Spinal cord (tissue), 10 donors: ENCODE measurements around the gene TOE1. TPM values are rescaled to one million over a fixed set of nuclear protein-coding genes. Genes with fewer than 3 reads are reported as not detected.

ENCODE experiments used
- DNase-seq, 6 donors: peaks; one replicate each; pipeline versions ENCODE4 v3.0.0 to v3.0.0-alpha.2; 2013 to 2015; ENCODE audit warnings: low spot score in 6 of 6, low read depth in 4 of 6
- H3K27ac ChIP-seq: one replicate; pipeline ENCODE4 v1.5.1; 2013; ENCODE audit warnings: low read depth, low read length, control low read depth
- H3K27me3 ChIP-seq: one replicate; pipeline ENCODE4 v1.6.1; 2013; ENCODE audit warnings: low read length; ENCODE audit not compliant: control insufficient read depth, insufficient read depth
- H3K36me3 ChIP-seq: one replicate; pipeline ENCODE4 v1.6.1; 2013; ENCODE audit warnings: low read length; ENCODE audit not compliant: control insufficient read depth, insufficient read depth
- H3K4me1 ChIP-seq: one replicate; pipeline ENCODE4 v1.6.1; 2013; ENCODE audit warnings: low read length; ENCODE audit not compliant: control insufficient read depth, insufficient read depth
- H3K4me3 ChIP-seq: one replicate; pipeline ENCODE4 v1.5.1; 2013; ENCODE audit warnings: low read depth, low read length, control low read depth
- H3K9me3 ChIP-seq: one replicate; pipeline ENCODE4 v1.6.1; 2013; ENCODE audit warnings: low read length; ENCODE audit not compliant: control insufficient read depth, insufficient read depth
- WGBS: methylation state at CpG from one replicate; pipeline ENCODE4 v1.1.5; 2013; ENCODE audit warnings: missing lambda C conversion rate; ENCODE audit not compliant: insufficient coverage; 5-methylcytosine and 5-hydroxymethylcytosine counted together
- polyA plus RNA-seq, 2 donors: library from polyadenylated mRNA; unstranded; fragments of 120-200 nt; gene quantifications; one replicate each; pipeline ENCODE4 v1.2.1, GENCODE V29; 2013; ENCODE audit not compliant: insufficient read length in 2 of 2
- total RNA-seq, 2 donors: library from RNA; depleted of rRNA in 1 of 2; stranded (reverse); fragments of 120-200 nt in 1 of 2; fragments of >200 nt in 1 of 2; gene quantifications; one replicate each; pipeline versions ENCODE4 v1.2.3 to v1.2.4, GENCODE V29; 2013 to 2014
- donor health status: healthy.

The TOE1 gene
- total and polyA plus RNA-seq, 4 donors, result 6.8 to 10.1 (median 9.4) TPM

DNA sequence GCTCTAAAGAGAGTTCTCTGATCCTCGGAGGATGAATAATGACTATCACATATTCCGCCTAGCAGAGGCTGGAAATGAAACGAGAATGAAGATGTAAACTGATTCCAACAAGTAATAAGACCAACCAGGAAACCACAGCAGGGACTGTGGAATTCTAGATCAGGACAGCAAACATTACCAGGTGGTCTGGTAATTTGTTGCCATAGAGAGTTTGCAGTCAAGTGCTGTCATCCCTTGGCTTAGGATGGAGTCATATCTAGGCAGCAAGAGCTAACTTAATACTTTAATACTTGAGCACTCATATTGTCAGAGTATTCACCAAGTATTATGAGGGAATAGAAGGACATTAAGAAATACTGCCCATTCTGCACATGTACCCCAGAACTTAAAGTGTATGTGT, 45.3 kb downstream of the TOE1 start:
- no peaks in the 10 kb centered on the region for H3K27me3 ChIP-seq
- no peaks in the 10 kb centered on the region for H3K4me1 ChIP-seq
- H3K4me3 ChIP-seq, result no peak overlapping the region
- no peaks in the 10 kb centered on the region for H3K36me3 ChIP-seq
- no CpG with 5 or more reads among the region's 3 CpGs for WGBS
- H3K27ac ChIP-seq, result no peak overlapping the region
- no peak for DNase-seq
- no peaks in the 10 kb centered on the region for H3K9me3 ChIP-seq

GRCh38 chr1:45386219-45386618, 46.2 kb downstream of the TOE1 start:
- Histone ChIP-seq H3K36me3 (no peaks in the 10 kb centered on the region), H3K9me3 (no peaks in the 10 kb centered on the region), H3K27me3 (no peaks in the 10 kb centered on the region), H3K4me3 (no peak overlapping the region), H3K27ac (no peak overlapping the region), H3K4me1 (no peaks in the 10 kb centered on the region)
- no peak for DNase-seq
- 100% methylated on average over 1 of the region's 3 CpGs for WGBS

Other genes starting within 250 kb of the TOE1 start
- 1 to 10 TPM; 7.9 to 9.7 TPM for gene ZSWIM5, start 133.6 kb upstream of the TOE1 start, total RNA-seq
- gene ZSWIM5, start 133.6 kb upstream of the TOE1 start, polyA plus RNA-seq, result 10 to 100 TPM; 14.6 to 14.8 TPM
- gene HPDL, start 13.3 kb upstream of the TOE1 start, total RNA-seq, result 1 to 10 TPM; 1.8 to 2.0 TPM
- gene HPDL, start 13.3 kb upstream of the TOE1 start, polyA plus RNA-seq, result 1 to 10 TPM; 3.3 to 4.6 TPM
- gene MUTYH, start 270 bp downstream of the TOE1 start, total RNA-seq, result 10 to 100 TPM; 13.2 to 36.5 TPM
- gene MUTYH, start 270 bp downstream of the TOE1 start, polyA plus RNA-seq, result 10 to 100 TPM; 39.7 to 55.7 TPM
- 1 to 10 TPM; 5.4 to 7.3 TPM for gene TESK2, start 151.0 kb downstream of the TOE1 start, total RNA-seq
- 1 to 10 TPM; 4.0 to 4.9 TPM for gene TESK2, start 151.0 kb downstream of the TOE1 start, polyA plus RNA-seq
- gene CCDC163, start 159.9 kb downstream of the TOE1 start, total RNA-seq, result 1 to 10 TPM; 1.6 to 5.8 TPM
- gene CCDC163, start 159.9 kb downstream of the TOE1 start, polyA plus RNA-seq, result 1 to 10 TPM; 2.9 to 8.7 TPM
- 1 to 10 TPM; 2.7 to 6.1 TPM for gene MMACHC, start 160.1 kb downstream of the TOE1 start, total RNA-seq
- 1 to 10 TPM; 8.8 to 9.9 TPM for gene MMACHC, start 160.1 kb downstream of the TOE1 start, polyA plus RNA-seq
- gene PRDX1, start 181.7 kb downstream of the TOE1 start, total RNA-seq, result 100 to 1,000 TPM; 474 to 504 TPM
- 100 to 1,000 TPM; 393 to 481 TPM for gene PRDX1, start 181.7 kb downstream of the TOE1 start, polyA plus RNA-seq
- 100 to 1,000 TPM in 1 of 2 donors, 10 to 100 TPM in 1; 58.9 to 121 TPM for gene AKR1A1, start 210.7 kb downstream of the TOE1 start, total RNA-seq
- 100 to 1,000 TPM; 113 to 116 TPM for gene AKR1A1, start 210.7 kb downstream of the TOE1 start, polyA plus RNA-seq
- gene NASP, start 243.9 kb downstream of the TOE1 start, total RNA-seq, result 10 to 100 TPM; 64.5 to 97.5 TPM
- 100 to 1,000 TPM; 224 to 265 TPM for gene NASP, start 243.9 kb downstream of the TOE1 start, polyA plus RNA-seq